HG03342 (cell line): ENCODE results near the gene HNRNPLL.
A peak's percentile ranks its signal among the peaks of the same experiment; 100 is the strongest.
"Not testable (repeated sequence)": the region's sequence is repeated elsewhere in the genome, so short reads cannot be mapped to it uniquely, and the experiment has no call there.

Source experiments
- ATAC-seq: cut with Tn5 transposase; IDR thresholded peaks from one replicate; pipeline ENCODE4 v1.9.1; 2021; ENCODE audit warnings: mild to moderate bottlenecking, moderate library complexity; ENCODE audit not compliant: unreplicated experiment

The HNRNPLL gene

GRCh38 chr2:38557217-38557616, 45.5 kb downstream of the HNRNPLL start:
- no peak for ATAC-seq

GRCh38 chr2:38556006-38556801, 46.5 kb downstream of the HNRNPLL start:
- ATAC-seq: no peak

GRCh38 chr2:38554973-38555595, 47.6 kb downstream of the HNRNPLL start:
- no peak for ATAC-seq

GRCh38 chr2:38553554-38553953, 49.2 kb downstream of the HNRNPLL start:
- ATAC-seq: no peak

- ATAC-seq: no peak
Measured at GRCh38 chr2:38552259-38552658, 50.5 kb downstream of the HNRNPLL start.

GRCh38 chr2:38551746-38552145, 51.0 kb downstream of the HNRNPLL start:
- no peak for ATAC-seq

- no peak for ATAC-seq
Measured at GRCh38 chr2:38551171-38551570, 51.6 kb downstream of the HNRNPLL start.

- no peak for ATAC-seq
Measured at GRCh38 chr2:38549851-38550250, 52.9 kb downstream of the HNRNPLL start.

- ATAC-seq: no peak
Measured at GRCh38 chr2:38549071-38549704, 53.5 kb downstream of the HNRNPLL start.

GRCh38 chr2:38547791-38548190, 54.9 kb downstream of the HNRNPLL start:
- ATAC-seq: no peak

- ATAC-seq: no peak
Measured at GRCh38 chr2:38546585-38546984, 56.1 kb downstream of the HNRNPLL start.

- no peak for ATAC-seq
Measured at GRCh38 chr2:38546064-38546463, 56.7 kb downstream of the HNRNPLL start.

- ATAC-seq: not testable (repeated sequence)
Measured at GRCh38 chr2:38542248-38542631, 60.5 kb downstream of the HNRNPLL start.

GRCh38 chr2:38540580-38541286, 62.0 kb downstream of the HNRNPLL start:
- ATAC-seq: no peak

GRCh38 chr2:38539086-38539485, 63.6 kb downstream of the HNRNPLL start:
- ATAC-seq: no peak

GRCh38 chr2:38537937-38538525, 64.7 kb downstream of the HNRNPLL start:
- no peak for ATAC-seq

GRCh38 chr2:38537296-38537695, 65.4 kb downstream of the HNRNPLL start:
- ATAC-seq: not testable (repeated sequence)

GRCh38 chr2:38535744-38536506, 66.8 kb downstream of the HNRNPLL start:
- peak; percentile 40 for ATAC-seq

GRCh38 chr2:38535404-38535743, 67.4 kb downstream of the HNRNPLL start:
- ATAC-seq: no peak

- ATAC-seq: no peak
Measured at GRCh38 chr2:38534746-38535403, 67.9 kb downstream of the HNRNPLL start.
